NB4 (cell line): ENCODE data around the gene CRYZL1.
"Not testable (repeated sequence)": the region's sequence is repeated elsewhere in the genome, so short reads cannot be mapped to it uniquely, and the experiment has no call there.

ENCODE experiments used
- DNase-seq: peaks from one replicate; pipeline ENCODE4 v3.0.0; 2010; ENCODE audit warnings: low read depth
- H3K4me3 ChIP-seq: one replicate; pipeline ENCODE4 v1.5.1; 2011; ENCODE audit warnings: mild to moderate bottlenecking, low read depth, low read length, moderate library complexity
- CTCF ChIP-seq: IDR thresholded peaks from one replicate; pipeline ENCODE4 v1.5.1; 2012; ENCODE audit warnings: low read depth, low read length
- MAX ChIP-seq: IDR thresholded peaks from 2 replicates; pipeline ENCODE4 v1.6.1; 2011; ENCODE audit warnings: low read depth, low read length
- MYC ChIP-seq: IDR thresholded peaks from 2 replicates; pipeline ENCODE4 v1.6.1; 2011; ENCODE audit warnings: low read depth, low read length
- POLR2A ChIP-seq: IDR thresholded peaks from 2 replicates; pipeline ENCODE4 v1.6.1; 2011; ENCODE audit warnings: mild to moderate bottlenecking; ENCODE audit not compliant: insufficient read length; ENCODE audit errors: extremely low read depth

The CRYZL1 gene

GRCh38 chr21:33642027-33642895, 720 bp upstream of the CRYZL1 start, which contains the start of gene ITSN1:
Gene ITSN1, plus strand, starts transcription at chr21:33642501. Its CDS starts 76,328 bp downstream, at chr21:33718829.
- H3K4me3 ChIP-seq = peak within 1 kb of the TSS; percentile 86
- DNase-seq = peak; percentile 99
- TF ChIP-seq MYC = peak; percentile 15; the same call in 1 of the 2 replicates
- TF ChIP-seq POLR2A = peak; percentile 29
- TF ChIP-seq CTCF = no peak
- peak; percentile 32 for TF ChIP-seq MAX

GRCh38 chr21:33640697-33641351, 717 bp downstream of the CRYZL1 start:
- no peak for DNase-seq
- TF ChIP-seq MYC (no peak), CTCF (no peak), MAX (no peak), POLR2A (no peak)

GRCh38 chr21:33634254-33634653, 7.3 kb downstream of the CRYZL1 start:
- no peak for DNase-seq
- TF ChIP-seq CTCF (no peak), MYC (no peak), MAX (no peak), POLR2A (no peak)
- no peak overlapping the region for H3K4me3 ChIP-seq

More at GRCh38 chr21:33640697-33641351, 717 bp downstream of the CRYZL1 start:
- peak overlapping the region; percentile 86 for H3K4me3 ChIP-seq

GRCh38 chr21:33626151-33626550, 15.4 kb downstream of the CRYZL1 start:
- H3K4me3 ChIP-seq, DNase-seq: not testable (repeated sequence)

GRCh38 chr21:33622253-33622652, 19.3 kb downstream of the CRYZL1 start:
- TF ChIP-seq MYC = no peak
- no peak for TF ChIP-seq POLR2A
- no peak for TF ChIP-seq CTCF
- no peak for TF ChIP-seq MAX
- H3K4me3 ChIP-seq = no peak overlapping the region
- DNase-seq = no peak

GRCh38 chr21:33619726-33620125, 21.8 kb downstream of the CRYZL1 start:
- no peak for TF ChIP-seq POLR2A
- no peak for TF ChIP-seq CTCF
- TF ChIP-seq MYC = 0 out of 2 replicates have a peak, but pooled peaks have one; percentile 28
- no peak for TF ChIP-seq MAX
- no peak overlapping the region for H3K4me3 ChIP-seq
- DNase-seq = peak; percentile 43
